GM12872 (cell line): ENCODE data around the gene TCF20.

ENCODE experiments used
- TF ChIP-seq, protein P1 (sequence below): IDR thresholded peaks from 3 replicates; pipeline ENCODE4 v1.5.1; 2011; ENCODE audit warnings: low read depth, mild to moderate bottlenecking, low read length, moderate library complexity; ENCODE audit not compliant: insufficient read depth

TCF20 gene

DNA sequence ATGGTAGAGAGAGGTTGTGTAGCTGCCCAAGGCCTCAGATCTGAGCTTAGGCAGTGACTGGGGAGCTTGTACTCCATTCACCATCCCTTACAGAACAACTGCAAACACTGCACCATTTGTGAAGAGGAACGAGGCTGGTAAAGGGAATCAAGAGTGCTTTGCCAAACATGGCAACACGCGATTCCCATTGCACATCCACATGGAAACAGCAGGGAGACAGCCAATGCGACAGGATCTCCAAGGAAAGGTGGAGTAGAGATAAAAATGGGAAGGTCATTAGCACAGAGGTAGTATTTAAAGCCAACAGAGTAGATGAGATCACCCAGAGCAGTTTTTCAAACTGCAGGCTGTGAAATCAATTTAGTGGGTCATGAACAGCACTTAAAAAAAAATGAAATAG is 42.0 kb downstream of the TCF20 start:
- TF ChIP-seq, protein P1, sequence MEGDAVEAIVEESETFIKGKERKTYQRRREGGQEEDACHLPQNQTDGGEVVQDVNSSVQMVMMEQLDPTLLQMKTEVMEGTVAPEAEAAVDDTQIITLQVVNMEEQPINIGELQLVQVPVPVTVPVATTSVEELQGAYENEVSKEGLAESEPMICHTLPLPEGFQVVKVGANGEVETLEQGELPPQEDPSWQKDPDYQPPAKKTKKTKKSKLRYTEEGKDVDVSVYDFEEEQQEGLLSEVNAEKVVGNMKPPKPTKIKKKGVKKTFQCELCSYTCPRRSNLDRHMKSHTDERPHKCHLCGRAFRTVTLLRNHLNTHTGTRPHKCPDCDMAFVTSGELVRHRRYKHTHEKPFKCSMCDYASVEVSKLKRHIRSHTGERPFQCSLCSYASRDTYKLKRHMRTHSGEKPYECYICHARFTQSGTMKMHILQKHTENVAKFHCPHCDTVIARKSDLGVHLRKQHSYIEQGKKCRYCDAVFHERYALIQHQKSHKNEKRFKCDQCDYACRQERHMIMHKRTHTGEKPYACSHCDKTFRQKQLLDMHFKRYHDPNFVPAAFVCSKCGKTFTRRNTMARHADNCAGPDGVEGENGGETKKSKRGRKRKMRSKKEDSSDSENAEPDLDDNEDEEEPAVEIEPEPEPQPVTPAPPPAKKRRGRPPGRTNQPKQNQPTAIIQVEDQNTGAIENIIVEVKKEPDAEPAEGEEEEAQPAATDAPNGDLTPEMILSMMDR: no peak

DNA sequence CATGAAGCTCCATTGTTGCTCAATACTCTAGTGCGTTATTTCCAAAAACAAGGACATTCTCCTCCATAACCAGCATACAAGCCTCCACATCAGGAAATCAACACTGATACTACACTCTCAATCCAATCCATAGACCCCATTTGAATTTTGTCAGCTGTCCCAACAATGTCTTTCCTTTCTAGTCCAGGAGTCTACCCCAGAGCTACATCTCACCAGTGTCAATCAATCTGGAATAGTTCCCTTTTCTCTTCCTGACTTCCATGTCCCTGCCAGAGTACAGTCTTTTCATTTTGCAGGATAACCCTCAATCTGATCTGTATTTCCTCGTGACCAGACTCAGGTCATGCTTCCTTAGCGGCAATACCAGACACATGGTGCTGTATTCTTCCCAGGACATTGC is 43.0 kb downstream of the TCF20 start:
- TF ChIP-seq, protein P1: no peak

DNA sequence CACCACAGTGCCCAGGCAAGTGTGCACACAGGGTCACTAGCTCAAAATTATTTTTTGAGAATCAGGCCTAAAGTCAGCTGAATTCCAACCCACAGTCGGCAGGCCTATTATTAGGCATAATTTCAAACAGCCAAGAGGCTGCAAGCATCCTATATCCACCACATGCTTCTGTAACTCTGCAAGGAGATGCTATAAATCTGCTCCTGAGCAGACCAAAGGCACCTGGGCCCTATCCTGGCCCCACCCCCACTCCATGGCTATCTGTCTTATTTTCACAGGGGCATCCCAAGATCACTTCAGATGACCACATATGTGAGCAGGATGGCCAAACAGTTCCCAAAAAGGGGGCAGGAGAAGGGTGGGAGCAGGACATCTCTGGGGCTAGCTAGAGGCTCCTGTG is 44.6 kb downstream of the TCF20 start:
- TF ChIP-seq, protein P1: no peak

DNA sequence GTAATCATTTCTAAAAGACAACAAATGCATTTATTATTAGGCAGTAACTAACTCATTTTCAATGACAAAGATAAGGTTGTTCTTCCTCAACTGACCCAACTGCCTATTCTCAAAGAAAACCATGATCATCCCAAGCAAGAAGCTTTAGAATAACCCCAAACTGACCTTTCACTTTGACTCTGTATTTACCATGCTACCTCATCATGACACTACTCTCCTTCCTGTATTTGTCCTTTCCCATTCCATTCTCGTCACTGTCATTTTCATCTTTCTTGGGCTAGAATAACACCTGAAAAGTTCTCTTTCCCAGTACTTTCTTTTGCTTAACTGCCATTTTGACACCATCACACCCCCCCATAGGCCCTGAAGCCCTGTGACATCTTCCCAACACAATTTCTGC is 48.3 kb downstream of the TCF20 start:
- TF ChIP-seq, protein P1: no peak
